Gastroesophageal sphincter (tissue), 3 donors: Measurements from ENCODE around the gene TNFSF11.

Experiments
- EP300 ChIP-seq: sonication (generic); formaldehyde crosslinking; IDR thresholded peaks from one replicate; pipeline ENCODE4 v1.6.1; 2017; ENCODE audit warnings: antibody characterized with exemption, mild to moderate bottlenecking
- POLR2A ChIP-seq, 2 donors: fragments of 450-650 bp; IDR thresholded peaks; one replicate each; pipeline ENCODE4 v1.6.1; 2017; ENCODE audit warnings: antibody characterized with exemption in 2 of 2, mild to moderate bottlenecking in 2 of 2, moderate library complexity in 1 of 2
- TF ChIP-seq, protein P1 (sequence below), 4 experiments: fragments of 200-600 bp in 2 of 4; fragments of 450-650 bp in 2 of 4; sonication (generic) in 1 of 4; IDR thresholded peaks; one replicate each; pipeline ENCODE4 v1.5.1; 2017 to 2019; ENCODE audit warnings: antibody characterized with exemption in 4 of 4, mild to moderate bottlenecking in 2 of 4, moderate library complexity in 2 of 4

DNA sequence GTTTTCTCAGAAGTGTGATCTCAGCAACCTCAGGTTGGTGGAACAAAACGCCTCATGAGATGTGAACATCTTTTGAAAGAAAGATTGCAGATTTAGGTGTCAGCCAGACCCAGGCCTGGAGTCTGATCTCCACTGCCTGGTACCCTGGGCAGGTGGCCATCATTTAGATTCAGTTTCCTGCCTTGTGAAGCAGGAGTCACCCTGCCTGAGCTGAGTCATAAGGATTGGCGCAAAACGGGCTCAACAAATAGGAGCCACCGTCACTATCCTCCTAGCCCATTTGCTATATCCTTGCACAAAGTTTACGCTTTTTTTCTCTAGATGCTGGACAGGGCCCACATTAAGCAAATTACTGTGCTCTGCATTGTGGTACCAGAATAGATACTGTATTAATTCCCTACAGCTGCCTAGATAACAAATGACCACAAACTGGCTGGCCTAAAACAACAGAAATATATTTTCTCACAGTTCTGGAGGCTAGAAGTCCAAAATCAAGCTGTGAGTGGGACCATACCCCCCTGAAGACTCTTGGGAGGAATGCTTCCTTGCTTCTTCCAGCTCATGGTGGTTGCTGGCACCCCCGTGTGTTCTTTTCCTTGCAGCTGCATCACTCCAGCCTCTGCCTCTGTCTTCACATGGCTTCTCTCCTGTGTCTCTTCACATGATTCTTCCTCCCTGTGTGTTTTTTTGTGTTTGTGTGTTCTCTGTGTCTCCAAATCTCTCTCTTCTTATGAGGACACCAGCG is 38.2 kb downstream of the TNFSF11 start:
- TF ChIP-seq, protein P1, sequence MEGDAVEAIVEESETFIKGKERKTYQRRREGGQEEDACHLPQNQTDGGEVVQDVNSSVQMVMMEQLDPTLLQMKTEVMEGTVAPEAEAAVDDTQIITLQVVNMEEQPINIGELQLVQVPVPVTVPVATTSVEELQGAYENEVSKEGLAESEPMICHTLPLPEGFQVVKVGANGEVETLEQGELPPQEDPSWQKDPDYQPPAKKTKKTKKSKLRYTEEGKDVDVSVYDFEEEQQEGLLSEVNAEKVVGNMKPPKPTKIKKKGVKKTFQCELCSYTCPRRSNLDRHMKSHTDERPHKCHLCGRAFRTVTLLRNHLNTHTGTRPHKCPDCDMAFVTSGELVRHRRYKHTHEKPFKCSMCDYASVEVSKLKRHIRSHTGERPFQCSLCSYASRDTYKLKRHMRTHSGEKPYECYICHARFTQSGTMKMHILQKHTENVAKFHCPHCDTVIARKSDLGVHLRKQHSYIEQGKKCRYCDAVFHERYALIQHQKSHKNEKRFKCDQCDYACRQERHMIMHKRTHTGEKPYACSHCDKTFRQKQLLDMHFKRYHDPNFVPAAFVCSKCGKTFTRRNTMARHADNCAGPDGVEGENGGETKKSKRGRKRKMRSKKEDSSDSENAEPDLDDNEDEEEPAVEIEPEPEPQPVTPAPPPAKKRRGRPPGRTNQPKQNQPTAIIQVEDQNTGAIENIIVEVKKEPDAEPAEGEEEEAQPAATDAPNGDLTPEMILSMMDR (IDR thresholded peaks at IDR 0.05) = no peak
- TF ChIP-seq EP300 (no peak), POLR2A (IDR thresholded peaks at IDR 0.05) (no peak)
